Ishikawa (cell line): ENCODE results near the gene PEAK1.

ENCODE experiments used
- CEBPB ChIP-seq: IDR thresholded peaks from 2 replicates; pipeline ENCODE4 v1.6.1; 2012
- CREB1 ChIP-seq: IDR thresholded peaks from 2 replicates; pipeline ENCODE4 v1.6.1; 2012; ENCODE audit warnings: low read depth
- EGR1 ChIP-seq: IDR thresholded peaks from 2 replicates; pipeline ENCODE4 v1.6.1; 2012
- EP300 ChIP-seq: IDR thresholded peaks from 2 replicates; pipeline ENCODE4 v1.6.1; 2012; ENCODE audit warnings: borderline replicate concordance
- FOXM1 ChIP-seq: IDR thresholded peaks from 2 replicates; pipeline ENCODE4 v1.6.1; 2012; ENCODE audit warnings: low read depth, borderline replicate concordance
- MAX ChIP-seq: IDR thresholded peaks from 2 replicates; pipeline ENCODE4 v1.6.1; 2012
- NFIC ChIP-seq: IDR thresholded peaks from 2 replicates; pipeline ENCODE4 v1.6.1; 2012
- RAD21 ChIP-seq: IDR thresholded peaks from 2 replicates; pipeline ENCODE4 v1.6.1; 2012; ENCODE audit warnings: low read depth
- REST ChIP-seq: IDR thresholded peaks from 2 replicates; pipeline ENCODE4 v1.6.1; 2012; ENCODE audit warnings: low read depth, mild to moderate bottlenecking
- TAF1 ChIP-seq: IDR thresholded peaks from 2 replicates; pipeline ENCODE4 v1.6.1; 2012; ENCODE audit warnings: low read depth, mild to moderate bottlenecking
- TEAD4 ChIP-seq: IDR thresholded peaks from 2 replicates; pipeline ENCODE4 v1.6.1; 2012
- USF1 ChIP-seq: IDR thresholded peaks from 2 replicates; pipeline ENCODE4 v1.6.1; 2012
- YY1 ChIP-seq: IDR thresholded peaks from 2 replicates; pipeline ENCODE4 v1.6.1; 2012; ENCODE audit warnings: low read depth

PEAK1 gene

GRCh38 chr15:77053709-77054108, 366.2 kb downstream of the PEAK1 start:
- no peak for TF ChIP-seq USF1
- peak; percentile 48 for TF ChIP-seq CEBPB

GRCh38 chr15:77052556-77052955, 367.3 kb downstream of the PEAK1 start:
- TF ChIP-seq TAF1 (no peak), MAX (no peak), USF1 (no peak), TEAD4 (no peak), CREB1 (no peak), EGR1 (no peak), RAD21 (no peak), FOXM1 (no peak), YY1 (no peak), REST (no peak), EP300 (no peak), NFIC (no peak), CEBPB (no peak)
